ENCODE data around the gene UMODL1. TPM values are rescaled to one million over a fixed set of nuclear protein-coding genes. Genes with fewer than 3 reads are reported as not detected.

UMODL1 gene
- total and polyA plus RNA-seq, 2 of the 13 experiments (the other 11 are each of a cell fraction or from before 2014, with no cell fraction given): not detected

DNA sequence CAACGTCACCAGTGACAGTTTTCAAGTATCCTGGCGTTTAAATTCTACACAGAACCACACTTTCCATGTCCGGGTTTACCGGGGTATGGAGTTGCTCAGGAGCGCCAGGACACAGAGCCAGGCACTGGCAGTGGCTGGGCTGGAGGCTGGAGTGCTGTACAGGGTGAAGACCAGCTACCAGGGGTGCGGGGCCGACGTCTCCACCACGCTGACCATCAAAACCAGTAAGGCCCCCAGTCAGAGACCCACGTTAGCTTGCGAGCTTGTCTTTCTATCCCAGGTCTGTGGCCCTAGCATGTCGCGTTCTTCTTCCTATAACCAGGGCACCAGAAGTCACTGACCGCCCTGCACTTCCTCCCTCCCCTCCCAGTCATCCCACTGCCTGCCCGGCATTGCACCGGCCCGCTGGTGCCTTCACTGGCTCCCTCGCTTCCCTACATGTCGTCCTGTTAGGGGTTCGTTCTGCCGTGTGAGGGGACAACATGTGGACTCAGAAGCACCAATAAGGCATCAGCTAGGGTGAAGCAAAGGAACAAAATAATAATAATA lies 27.9 kb downstream of the UMODL1 start (continued):
- TF ChIP-seq, protein P1, sequence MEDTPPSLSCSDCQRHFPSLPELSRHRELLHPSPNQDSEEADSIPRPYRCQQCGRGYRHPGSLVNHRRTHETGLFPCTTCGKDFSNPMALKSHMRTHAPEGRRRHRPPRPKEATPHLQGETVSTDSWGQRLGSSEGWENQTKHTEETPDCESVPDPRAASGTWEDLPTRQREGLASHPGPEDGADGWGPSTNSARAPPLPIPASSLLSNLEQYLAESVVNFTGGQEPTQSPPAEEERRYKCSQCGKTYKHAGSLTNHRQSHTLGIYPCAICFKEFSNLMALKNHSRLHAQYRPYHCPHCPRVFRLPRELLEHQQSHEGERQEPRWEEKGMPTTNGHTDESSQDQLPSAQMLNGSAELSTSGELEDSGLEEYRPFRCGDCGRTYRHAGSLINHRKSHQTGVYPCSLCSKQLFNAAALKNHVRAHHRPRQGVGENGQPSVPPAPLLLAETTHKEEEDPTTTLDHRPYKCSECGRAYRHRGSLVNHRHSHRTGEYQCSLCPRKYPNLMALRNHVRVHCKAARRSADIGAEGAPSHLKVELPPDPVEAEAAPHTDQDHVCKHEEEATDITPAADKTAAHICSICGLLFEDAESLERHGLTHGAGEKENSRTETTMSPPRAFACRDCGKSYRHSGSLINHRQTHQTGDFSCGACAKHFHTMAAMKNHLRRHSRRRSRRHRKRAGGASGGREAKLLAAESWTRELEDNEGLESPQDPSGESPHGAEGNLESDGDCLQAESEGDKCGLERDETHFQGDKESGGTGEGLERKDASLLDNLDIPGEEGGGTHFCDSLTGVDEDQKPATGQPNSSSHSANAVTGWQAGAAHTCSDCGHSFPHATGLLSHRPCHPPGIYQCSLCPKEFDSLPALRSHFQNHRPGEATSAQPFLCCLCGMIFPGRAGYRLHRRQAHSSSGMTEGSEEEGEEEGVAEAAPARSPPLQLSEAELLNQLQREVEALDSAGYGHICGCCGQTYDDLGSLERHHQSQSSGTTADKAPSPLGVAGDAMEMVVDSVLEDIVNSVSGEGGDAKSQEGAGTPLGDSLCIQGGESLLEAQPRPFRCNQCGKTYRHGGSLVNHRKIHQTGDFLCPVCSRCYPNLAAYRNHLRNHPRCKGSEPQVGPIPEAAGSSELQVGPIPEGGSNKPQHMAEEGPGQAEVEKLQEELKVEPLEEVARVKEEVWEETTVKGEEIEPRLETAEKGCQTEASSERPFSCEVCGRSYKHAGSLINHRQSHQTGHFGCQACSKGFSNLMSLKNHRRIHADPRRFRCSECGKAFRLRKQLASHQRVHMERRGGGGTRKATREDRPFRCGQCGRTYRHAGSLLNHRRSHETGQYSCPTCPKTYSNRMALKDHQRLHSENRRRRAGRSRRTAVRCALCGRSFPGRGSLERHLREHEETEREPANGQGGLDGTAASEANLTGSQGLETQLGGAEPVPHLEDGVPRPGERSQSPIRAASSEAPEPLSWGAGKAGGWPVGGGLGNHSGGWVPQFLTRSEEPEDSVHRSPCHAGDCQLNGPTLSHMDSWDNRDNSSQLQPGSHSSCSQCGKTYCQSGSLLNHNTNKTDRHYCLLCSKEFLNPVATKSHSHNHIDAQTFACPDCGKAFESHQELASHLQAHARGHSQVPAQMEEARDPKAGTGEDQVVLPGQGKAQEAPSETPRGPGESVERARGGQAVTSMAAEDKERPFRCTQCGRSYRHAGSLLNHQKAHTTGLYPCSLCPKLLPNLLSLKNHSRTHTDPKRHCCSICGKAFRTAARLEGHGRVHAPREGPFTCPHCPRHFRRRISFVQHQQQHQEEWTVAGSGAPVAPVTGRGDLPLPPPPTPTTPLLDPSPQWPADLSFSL (CRISPR knock-in tag; IDR thresholded peaks at IDR 0.05): no peak
- TF ChIP-seq ZNF317 (CRISPR knock-in tag; IDR thresholded peaks at IDR 0.05) (no peak), THYN1 (CRISPR knock-in tag; IDR thresholded peaks at IDR 0.05; ENCODE audit: borderline replicate concordance, low read depth) (no peak), HNRNPL (IDR thresholded peaks at IDR 0.05; ENCODE audit: low read depth, low read length) (no peak), ZNF556 (CRISPR knock-in tag; IDR thresholded peaks at IDR 0.05; ENCODE audit: borderline replicate concordance) (no peak), ZNF383 (CRISPR knock-in tag; IDR thresholded peaks at IDR 0.05; ENCODE audit: borderline replicate concordance) (no peak)

DNA sequence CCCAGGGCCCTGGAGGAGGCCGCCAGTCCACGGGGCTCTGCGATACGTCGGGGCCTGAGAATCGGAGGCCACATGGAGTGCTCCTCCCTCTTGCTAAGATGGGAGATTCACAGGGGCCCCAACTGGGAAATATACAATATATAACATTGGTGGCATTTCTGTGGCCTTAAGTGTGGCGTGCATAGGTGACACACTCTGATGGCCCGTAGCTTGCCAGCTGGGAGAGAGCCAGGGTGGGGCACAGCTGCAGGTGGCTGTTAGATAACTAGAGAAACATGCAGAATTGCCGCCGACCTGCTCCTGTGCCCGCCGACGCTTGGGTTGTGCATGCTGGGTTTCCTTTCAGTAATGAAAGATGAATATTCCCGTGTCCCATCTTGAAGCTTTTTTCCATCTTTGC lies 30.1 kb downstream of the UMODL1 start:
- ChIA-PET POLR2A (no interaction called here), CTCF (ENCODE audit: low intra/inter-chr PET ratio, low total read pairs) (no interaction called here)
- Histone ChIP-seq H3K36me3 (replicated peaks in 1 of 2; ENCODE audit: control insufficient read depth in 1 of 2, insufficient read depth in 2 of 2, low read length in 2 of 2) (no peaks in the 10 kb centered on the region), H3K27ac (ENCODE audit: extremely low read length, insufficient read depth, low read length) (no peak overlapping the region), H3K9ac (ENCODE audit: insufficient read depth, low read depth, low read length) (no peak overlapping the region), H3K4me3 (replicated peaks in 1 of 3; ENCODE audit: insufficient read depth in 1 of 3, low read depth in 2 of 3, low read length in 3 of 3) (no peak overlapping the region), H3K9me3 (ENCODE audit: low read length) (no peaks in the 10 kb centered on the region), H3K4me1 (ENCODE audit: insufficient read depth, low read length) (peaks cover 18% of the 10 kb centered on the region), H3K4me2 (ENCODE audit: low read depth, low read length) (no peak overlapping the region), H3K79me2 (ENCODE audit: insufficient read depth, low read length) (no peaks in the 10 kb centered on the region), H4K20me1 (ENCODE audit: insufficient read depth, low read length) (no peaks in the 10 kb centered on the region), H2AFZ (ENCODE audit: low read length) (no peak overlapping the region), H3K27me3 (ENCODE audit: control insufficient read depth in 1 of 2, insufficient read depth in 2 of 2, low read length in 2 of 2) (peaks cover 0 to 28% of the 10 kb centered on the region in 2 experiments; a peak in 2 of 5 replicates)
- TF ChIP-seq, protein P2, sequence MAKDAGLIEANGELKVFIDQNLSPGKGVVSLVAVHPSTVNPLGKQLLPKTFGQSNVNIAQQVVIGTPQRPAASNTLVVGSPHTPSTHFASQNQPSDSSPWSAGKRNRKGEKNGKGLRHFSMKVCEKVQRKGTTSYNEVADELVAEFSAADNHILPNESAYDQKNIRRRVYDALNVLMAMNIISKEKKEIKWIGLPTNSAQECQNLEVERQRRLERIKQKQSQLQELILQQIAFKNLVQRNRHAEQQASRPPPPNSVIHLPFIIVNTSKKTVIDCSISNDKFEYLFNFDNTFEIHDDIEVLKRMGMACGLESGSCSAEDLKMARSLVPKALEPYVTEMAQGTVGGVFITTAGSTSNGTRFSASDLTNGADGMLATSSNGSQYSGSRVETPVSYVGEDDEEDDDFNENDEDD (CRISPR knock-in tag; IDR thresholded peaks at IDR 0.05; ENCODE audit: borderline replicate concordance): no peak
- TF ChIP-seq ZFX (CRISPR knock-in tag; IDR thresholded peaks at IDR 0.05; ENCODE audit: low read depth) (no peak), ZNF562 (CRISPR knock-in tag; IDR thresholded peaks at IDR 0.05; ENCODE audit: borderline replicate concordance) (no peak), SYNCRIP (IDR thresholded peaks at IDR 0.05; ENCODE audit: insufficient read depth, low read depth, low read length) (no peak), ZNF33B (CRISPR knock-in tag; IDR thresholded peaks at IDR 0.05) (no peak), JUN (CRISPR knock-in tag; IDR thresholded peaks at IDR 0.05) (no peak), STAG1 (CRISPR knock-in tag; IDR thresholded peaks at IDR 0.05) (no peak)
- TF ChIP-seq, protein P3, sequence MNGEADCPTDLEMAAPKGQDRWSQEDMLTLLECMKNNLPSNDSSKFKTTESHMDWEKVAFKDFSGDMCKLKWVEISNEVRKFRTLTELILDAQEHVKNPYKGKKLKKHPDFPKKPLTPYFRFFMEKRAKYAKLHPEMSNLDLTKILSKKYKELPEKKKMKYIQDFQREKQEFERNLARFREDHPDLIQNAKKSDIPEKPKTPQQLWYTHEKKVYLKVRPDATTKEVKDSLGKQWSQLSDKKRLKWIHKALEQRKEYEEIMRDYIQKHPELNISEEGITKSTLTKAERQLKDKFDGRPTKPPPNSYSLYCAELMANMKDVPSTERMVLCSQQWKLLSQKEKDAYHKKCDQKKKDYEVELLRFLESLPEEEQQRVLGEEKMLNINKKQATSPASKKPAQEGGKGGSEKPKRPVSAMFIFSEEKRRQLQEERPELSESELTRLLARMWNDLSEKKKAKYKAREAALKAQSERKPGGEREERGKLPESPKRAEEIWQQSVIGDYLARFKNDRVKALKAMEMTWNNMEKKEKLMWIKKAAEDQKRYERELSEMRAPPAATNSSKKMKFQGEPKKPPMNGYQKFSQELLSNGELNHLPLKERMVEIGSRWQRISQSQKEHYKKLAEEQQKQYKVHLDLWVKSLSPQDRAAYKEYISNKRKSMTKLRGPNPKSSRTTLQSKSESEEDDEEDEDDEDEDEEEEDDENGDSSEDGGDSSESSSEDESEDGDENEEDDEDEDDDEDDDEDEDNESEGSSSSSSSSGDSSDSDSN (CRISPR knock-in tag; IDR thresholded peaks at IDR 0.05): no peak
- intact Hi-C loops (cut with micrococcal nuclease; ENCODE audit: unreplicated experiment) (no loop called here), in situ Hi-C loops (cut with HindIII; ENCODE audit: extremely low pct_ligation_motif_present, low pct_unique_long_range_greater_than_20kb) (loop anchor here (25.0 kb wide), 1 partner anchor 489 kb away; no protein-coding TSS in a partner anchor)
- ATAC-seq: no peak
- WGBS (ENCODE audit: low lambda C conversion rate): 80% methylated on average over 8 of the region's 14 CpGs
- no peak for DNase-seq (ENCODE audit: low spot score)
- no TSS peak for BruUV-seq (replicated peaks)
- no peak for FAIRE-seq
